ENCODE results near the gene NTM. TPM values are rescaled to one million over a fixed set of nuclear protein-coding genes. Genes with fewer than 3 reads are reported as not detected.

The NTM gene
- total and polyA plus RNA-seq, 2 experiments from 2014 or later = 25.9 to 49.0 TPM

DNA sequence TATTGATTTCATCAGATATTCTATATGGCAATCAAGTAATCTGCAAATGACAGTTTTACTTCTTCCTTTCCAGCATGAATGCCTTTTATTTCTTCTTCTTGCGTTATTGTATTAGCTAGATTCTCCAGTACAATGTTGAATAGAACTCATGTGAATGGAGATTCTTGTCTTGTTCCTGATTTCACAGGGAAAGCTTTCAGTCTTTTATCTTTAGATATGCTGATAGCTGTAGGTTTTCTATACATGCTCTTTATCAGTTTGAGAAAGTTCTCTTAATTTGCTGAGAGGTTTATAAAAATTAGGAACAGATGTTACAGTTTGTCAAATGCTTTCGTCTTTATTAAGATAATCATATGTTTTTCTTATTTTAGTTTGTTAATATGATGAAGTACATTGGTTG lies 347.2 kb downstream of the NTM start:
- Histone ChIP-seq H3K36me3 (ENCODE audit: low read depth) (no peaks in the 10 kb centered on the region), H3K9me3 (ENCODE audit: low read depth) (no peaks in the 10 kb centered on the region), H3K4me2 (ENCODE audit: unreplicated experiment) (no peak overlapping the region), H3K27ac (no peak overlapping the region), H3K27me3 (replicated peaks; ENCODE audit: insufficient read depth) (peaks cover 16% of the 10 kb centered on the region), H3K79me2 (ENCODE audit: insufficient read depth) (no peaks in the 10 kb centered on the region), H3K4me3 (no peak overlapping the region), H3F3A (ENCODE audit: insufficient read depth) (no peaks in the 10 kb centered on the region), H3K9ac (no peak overlapping the region), H2AFZ (no peak overlapping the region), H3K4me1 (ENCODE audit: insufficient read depth) (no peaks in the 10 kb centered on the region), H3K9me2 (ENCODE audit: insufficient read depth) (no peaks in the 10 kb centered on the region), H4K20me1 (ENCODE audit: insufficient read depth) (no peaks in the 10 kb centered on the region)
- no peak for TF ChIP-seq EZH2phosphoT487 (IDR thresholded peaks at IDR 0.05; ENCODE audit: insufficient read depth, low read depth)
- no peak for TF ChIP-seq EZH2 (IDR thresholded peaks at IDR 0.05; ENCODE audit: insufficient read depth, poor library complexity, severe bottlenecking)
- no peak for DNase-seq
- 55 to 58% methylated on average over 2 of the region's 2 CpGs for WGBS, 2 experiments (ENCODE audit: low coverage in 1 of 2, low lambda C conversion rate in 2 of 2, missing lambda C conversion rate in 2 of 2)
- in situ Hi-C loops (cut with MboI) = no loop called here

- H3K9ac ChIP-seq = no peak overlapping the region
- in situ Hi-C loops (cut with MboI) = no loop called here
- H3K4me2 ChIP-seq (ENCODE audit: unreplicated experiment) = no peak overlapping the region
- no peaks in the 10 kb centered on the region for H3K4me1 ChIP-seq (ENCODE audit: insufficient read depth)
- H3K36me3 ChIP-seq (ENCODE audit: low read depth) = no peaks in the 10 kb centered on the region
- TF ChIP-seq EZH2 (IDR thresholded peaks at IDR 0.05; ENCODE audit: insufficient read depth, poor library complexity, severe bottlenecking) (no peak), EZH2phosphoT487 (IDR thresholded peaks at IDR 0.05; ENCODE audit: insufficient read depth, low read depth) (no peak)
- H3K27ac ChIP-seq = no peak overlapping the region
- H3F3A ChIP-seq (ENCODE audit: insufficient read depth) = no peaks in the 10 kb centered on the region
- no peak for DNase-seq
- H3K27me3 ChIP-seq (replicated peaks; ENCODE audit: insufficient read depth) = peaks cover 25% of the 10 kb centered on the region
- no peak overlapping the region for H3K4me3 ChIP-seq
- 56 to 57% methylated on average over 8 of the region's 8 CpGs for WGBS, 2 experiments (ENCODE audit: low coverage in 1 of 2, low lambda C conversion rate in 2 of 2, missing lambda C conversion rate in 2 of 2)
- H3K9me2 ChIP-seq (ENCODE audit: insufficient read depth) = no peaks in the 10 kb centered on the region
- H3K9me3 ChIP-seq (ENCODE audit: low read depth) = no peaks in the 10 kb centered on the region
- no peaks in the 10 kb centered on the region for H3K79me2 ChIP-seq (ENCODE audit: insufficient read depth)
- no peak overlapping the region for H2AFZ ChIP-seq
- H4K20me1 ChIP-seq (ENCODE audit: insufficient read depth) = no peaks in the 10 kb centered on the region
Measured at GRCh38 chr11:131723088-131723487, 352.7 kb downstream of the NTM start.

DNA sequence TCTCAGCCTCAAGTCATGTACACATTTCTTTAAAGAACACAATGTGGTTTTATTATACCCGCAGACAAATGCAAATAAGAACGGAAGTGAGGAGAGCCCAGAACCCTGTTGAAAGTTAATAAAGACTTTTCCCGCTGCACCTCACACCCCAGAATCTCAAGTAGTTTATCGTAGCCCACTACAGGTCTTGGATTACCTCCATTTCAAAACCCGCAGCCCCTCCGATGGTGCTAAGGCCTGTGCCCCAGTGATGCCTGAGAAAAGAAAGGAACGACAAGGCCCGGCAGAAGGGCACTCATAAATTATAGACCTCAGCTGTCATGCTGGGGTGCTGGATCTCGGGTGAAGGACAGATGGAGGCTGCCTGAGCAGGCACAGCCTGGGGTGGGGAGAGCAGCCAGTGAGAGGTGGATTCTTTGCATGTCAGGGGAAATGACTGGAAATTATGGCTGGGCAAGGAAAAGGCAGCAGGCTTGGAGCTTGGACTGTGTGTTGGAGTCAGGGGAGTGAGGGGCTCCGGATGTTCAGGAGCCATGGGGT lies 354.1 kb downstream of the NTM start:
- Histone ChIP-seq H3K36me3 (ENCODE audit: low read depth) (no peaks in the 10 kb centered on the region), H3K79me2 (ENCODE audit: insufficient read depth) (no peaks in the 10 kb centered on the region), H3F3A (ENCODE audit: insufficient read depth) (no peaks in the 10 kb centered on the region), H2AFZ (no peak overlapping the region), H3K4me3 (no peak overlapping the region), H3K9ac (no peak overlapping the region), H4K20me1 (ENCODE audit: insufficient read depth) (no peaks in the 10 kb centered on the region), H3K27me3 (replicated peaks; ENCODE audit: insufficient read depth) (peaks cover 16% of the 10 kb centered on the region), H3K9me3 (ENCODE audit: low read depth) (no peaks in the 10 kb centered on the region), H3K4me2 (ENCODE audit: unreplicated experiment) (no peak overlapping the region), H3K27ac (no peak overlapping the region), H3K4me1 (ENCODE audit: insufficient read depth) (no peaks in the 10 kb centered on the region), H3K9me2 (ENCODE audit: insufficient read depth) (peaks cover 3% of the 10 kb centered on the region; the same call in 1 of the 2 replicates)
- no peak for DNase-seq
- 42 to 46% methylated on average over 10 of the region's 10 CpGs for WGBS, 2 experiments (ENCODE audit: low coverage in 1 of 2, low lambda C conversion rate in 2 of 2, missing lambda C conversion rate in 2 of 2)
- TF ChIP-seq EZH2phosphoT487 (IDR thresholded peaks at IDR 0.05; ENCODE audit: insufficient read depth, low read depth) (no peak), EZH2 (IDR thresholded peaks at IDR 0.05; ENCODE audit: insufficient read depth, poor library complexity, severe bottlenecking) (no peak)
- in situ Hi-C loops (cut with MboI) = no loop called here

DNA sequence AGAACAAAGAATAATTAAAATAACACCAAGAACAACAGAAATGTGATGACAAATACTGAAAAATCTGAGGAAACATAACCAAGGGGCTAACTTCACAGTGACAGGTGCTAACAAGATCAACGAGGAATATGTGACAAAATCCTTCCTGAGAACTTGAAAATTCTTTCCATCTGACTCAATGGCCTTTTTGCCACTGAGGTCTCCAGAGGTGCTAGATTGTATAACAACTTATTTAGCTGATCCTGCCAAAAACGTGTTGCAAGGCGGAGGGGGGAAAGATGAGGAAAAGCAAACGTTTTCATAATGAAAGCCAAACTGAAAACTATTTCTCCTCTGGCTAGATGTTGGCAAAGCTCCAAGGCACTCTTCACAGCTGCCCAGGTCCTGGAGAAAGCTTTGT lies 364.5 kb downstream of the NTM start:
- Histone ChIP-seq H3K4me1 (ENCODE audit: insufficient read depth) (peaks cover 4% of the 10 kb centered on the region), H2AFZ (no peak overlapping the region), H3K9me2 (ENCODE audit: insufficient read depth) (no peaks in the 10 kb centered on the region), H3K9ac (no peak overlapping the region), H3K27ac (no peak overlapping the region), H3K36me3 (ENCODE audit: low read depth) (no peaks in the 10 kb centered on the region), H3F3A (ENCODE audit: insufficient read depth) (peaks cover 4% of the 10 kb centered on the region; the same call in 1 of the 2 replicates), H3K4me2 (ENCODE audit: unreplicated experiment) (no peak overlapping the region), H3K4me3 (no peak overlapping the region), H3K27me3 (replicated peaks; ENCODE audit: insufficient read depth) (no peaks in the 10 kb centered on the region), H3K9me3 (ENCODE audit: low read depth) (no peaks in the 10 kb centered on the region), H3K79me2 (ENCODE audit: insufficient read depth) (no peaks in the 10 kb centered on the region), H4K20me1 (ENCODE audit: insufficient read depth) (no peaks in the 10 kb centered on the region)
- no peak for DNase-seq
- WGBS, 2 experiments (ENCODE audit: low coverage in 1 of 2, low lambda C conversion rate in 2 of 2, missing lambda C conversion rate in 2 of 2) = 39 to 45% methylated on average over 4 of the region's 4 CpGs
- in situ Hi-C loops (cut with MboI) = loop anchor here (10.0 kb wide), 1 partner anchor 390 kb away; no protein-coding TSS in a partner anchor
- TF ChIP-seq EZH2 (IDR thresholded peaks at IDR 0.05; ENCODE audit: insufficient read depth, poor library complexity, severe bottlenecking) (no peak), EZH2phosphoT487 (IDR thresholded peaks at IDR 0.05; ENCODE audit: insufficient read depth, low read depth) (no peak)

Data from GM23248 (cell line).